Smooth muscle cell (in vitro differentiated cells): Measurements from ENCODE around the gene RYR2. TPM values are rescaled to one million over a fixed set of nuclear protein-coding genes. Genes with fewer than 3 reads are reported as not detected.

Experiments used
- DNase-seq: peaks from one replicate; lab custom pipeline; 2025; ENCODE audit not compliant: unreplicated experiment; lab: John Stamatoyannopoulos, UW
- H2AFZ ChIP-seq: fragments of 200-600 bp; sonication (generic); 2 replicates; pipeline ENCODE4 v1.6.0; 2016; ENCODE audit warnings: antibody characterized with exemption, low read depth, mild to moderate bottlenecking
- H3F3A ChIP-seq: fragments of 200-600 bp; sonication (generic); 2 replicates; pipeline ENCODE4 v1.6.0; 2017; ENCODE audit warnings: antibody characterized with exemption, low read depth
- H3K27ac ChIP-seq: fragments of 200-600 bp; sonication (generic); 2 replicates; pipeline ENCODE4 v1.5.1; 2016; ENCODE audit warnings: low read depth, mild to moderate bottlenecking
- H3K27me3 ChIP-seq: fragments of 200-600 bp; sonication (generic); 2 replicates; pipeline ENCODE4 v1.6.1; 2016; ENCODE audit warnings: low read depth, mild to moderate bottlenecking
- H3K36me3 ChIP-seq: fragments of 200-600 bp; sonication (generic); 2 replicates; pipeline ENCODE4 v1.5.1; 2016; ENCODE audit warnings: low read depth
- H3K4me1 ChIP-seq: fragments of 200-600 bp; sonication (generic); 2 replicates; pipeline ENCODE4 v1.5.1; 2016; ENCODE audit warnings: low read depth
- H3K4me2 ChIP-seq: fragments of 200-600 bp; sonication (generic); 2 replicates; pipeline ENCODE4 v1.6.0; 2016; ENCODE audit warnings: mild to moderate bottlenecking
- H3K4me3 ChIP-seq: fragments of 200-600 bp; sonication (generic); 2 replicates; pipeline ENCODE4 v1.5.1; 2016; ENCODE audit warnings: mild to moderate bottlenecking
- H3K79me2 ChIP-seq: fragments of 200-600 bp; sonication (generic); 2 replicates; pipeline ENCODE4 v1.6.0; 2016; ENCODE audit warnings: low read depth, mild to moderate bottlenecking
- H3K9ac ChIP-seq: fragments of 200-600 bp; sonication (generic); 2 replicates; pipeline ENCODE4 v1.6.0; 2016; ENCODE audit warnings: low read depth
- H3K9me3 ChIP-seq: fragments of 200-600 bp; sonication (generic); replicated peaks from 2 replicates; pipeline ENCODE4 v1.5.1; 2016; ENCODE audit warnings: low read depth
- H4K20me1 ChIP-seq: fragments of 200-600 bp; sonication (generic); 2 replicates; pipeline ENCODE4 v1.6.0; 2016; ENCODE audit warnings: low read depth
- CTCF ChIP-seq: fragments of 200-600 bp; sonication (generic); IDR thresholded peaks from 2 replicates; pipeline ENCODE4 v1.5.1; 2017; ENCODE audit warnings: borderline replicate concordance, mild to moderate bottlenecking, antibody characterized with exemption; ENCODE audit not compliant: insufficient read depth, poor library complexity, severe bottlenecking
- WGBS: methylation state at CpG from one replicate; pipeline ENCODE4 v1.1.7; 2016; ENCODE audit warnings: low lambda C conversion rate; 5-methylcytosine and 5-hydroxymethylcytosine counted together
- polyA plus RNA-seq: library from polyadenylated mRNA; unstranded; fragments of >200 nt; fragmentation: Nextera tagmentation; extraction: Ambion mirVana; gene quantifications from 2 replicates; pipeline ENCODE4 v1.2.1, GENCODE V29; 2016
- total RNA-seq: library from RNA; depleted of rRNA; stranded (reverse); fragments of >200 nt; gene quantifications from 2 replicates; pipeline ENCODE4 v1.2.3, GENCODE V29; 2014

Gene RYR2
- total and polyA plus RNA-seq, 2 experiments from 2014 or later = 0.09 TPM; not detected in 1

GRCh38 chr1:237112663-237113062, 70.7 kb downstream of the RYR2 start:
- Histone ChIP-seq H3K9me3 (no peaks in the 10 kb centered on the region), H3K79me2 (no peaks in the 10 kb centered on the region), H3K27me3 (no peaks in the 10 kb centered on the region), H4K20me1 (no peaks in the 10 kb centered on the region), H3K4me3 (no peak overlapping the region), H3K4me1 (no peaks in the 10 kb centered on the region), H2AFZ (no peak overlapping the region), H3K9ac (no peak overlapping the region), H3K36me3 (no peaks in the 10 kb centered on the region), H3K4me2 (no peak overlapping the region), H3K27ac (no peak overlapping the region), H3F3A (no peaks in the 10 kb centered on the region)
- 93% methylated on average over 4 of the region's 4 CpGs for WGBS
- no peak for DNase-seq
- TF ChIP-seq CTCF = no peak

- Histone ChIP-seq H3K9me3 (no peaks in the 10 kb centered on the region), H3K79me2 (no peaks in the 10 kb centered on the region), H3K27ac (no peak overlapping the region), H3K36me3 (no peaks in the 10 kb centered on the region), H3K27me3 (no peaks in the 10 kb centered on the region), H3F3A (no peaks in the 10 kb centered on the region), H3K4me2 (no peak overlapping the region), H3K9ac (no peak overlapping the region), H4K20me1 (no peaks in the 10 kb centered on the region), H3K4me3 (no peak overlapping the region), H2AFZ (no peak overlapping the region), H3K4me1 (no peaks in the 10 kb centered on the region)
- TF ChIP-seq CTCF = no peak
- no peak for DNase-seq
- WGBS = 75% methylated on average over 6 of the region's 6 CpGs
Measured at GRCh38 chr1:237115035-237115434, 73.1 kb downstream of the RYR2 start.

GRCh38 chr1:237119091-237119490, 77.1 kb downstream of the RYR2 start:
- Histone ChIP-seq H3K9me3 (no peaks in the 10 kb centered on the region), H3K27ac (no peak overlapping the region), H3K36me3 (no peaks in the 10 kb centered on the region), H3K4me1 (no peaks in the 10 kb centered on the region), H3K27me3 (no peaks in the 10 kb centered on the region), H3K79me2 (no peaks in the 10 kb centered on the region), H3K9ac (no peak overlapping the region), H4K20me1 (no peaks in the 10 kb centered on the region), H2AFZ (no peak overlapping the region), H3K4me2 (no peak overlapping the region), H3F3A (no peaks in the 10 kb centered on the region), H3K4me3 (no peak overlapping the region)
- TF ChIP-seq CTCF = no peak
- DNase-seq = no peak
- 95% methylated on average over 6 of the region's 6 CpGs for WGBS

GRCh38 chr1:237120683-237121082, 78.7 kb downstream of the RYR2 start:
- no peaks in the 10 kb centered on the region for H3K9me3 ChIP-seq
- no peaks in the 10 kb centered on the region for H3K79me2 ChIP-seq
- TF ChIP-seq CTCF = no peak
- H3K27ac ChIP-seq = no peak overlapping the region
- no peaks in the 10 kb centered on the region for H3K4me1 ChIP-seq
- no peak for DNase-seq
- no peak overlapping the region for H2AFZ ChIP-seq
- H3K27me3 ChIP-seq = no peaks in the 10 kb centered on the region
- no peaks in the 10 kb centered on the region for H4K20me1 ChIP-seq
- no peaks in the 10 kb centered on the region for H3F3A ChIP-seq
- H3K4me3 ChIP-seq = no peak overlapping the region
- H3K4me2 ChIP-seq = no peak overlapping the region
- 95% methylated on average over 5 of the region's 5 CpGs for WGBS
- no peaks in the 10 kb centered on the region for H3K36me3 ChIP-seq
- no peak overlapping the region for H3K9ac ChIP-seq
